Pericardium fibroblast (primary cell): ENCODE data around the gene PCNA. TPM values are rescaled to one million over a fixed set of nuclear protein-coding genes. Genes with fewer than 3 reads are reported as not detected.

Source experiments
- total RNA-seq: library from RNA; depleted of rRNA; stranded (reverse); fragments of >200 nt; gene quantifications from 2 replicates; pipeline ENCODE4 v1.2.3, GENCODE V29; 2015

Gene PCNA
- 43.3 and 59.5 TPM in 2 replicates for total RNA-seq

DNA sequence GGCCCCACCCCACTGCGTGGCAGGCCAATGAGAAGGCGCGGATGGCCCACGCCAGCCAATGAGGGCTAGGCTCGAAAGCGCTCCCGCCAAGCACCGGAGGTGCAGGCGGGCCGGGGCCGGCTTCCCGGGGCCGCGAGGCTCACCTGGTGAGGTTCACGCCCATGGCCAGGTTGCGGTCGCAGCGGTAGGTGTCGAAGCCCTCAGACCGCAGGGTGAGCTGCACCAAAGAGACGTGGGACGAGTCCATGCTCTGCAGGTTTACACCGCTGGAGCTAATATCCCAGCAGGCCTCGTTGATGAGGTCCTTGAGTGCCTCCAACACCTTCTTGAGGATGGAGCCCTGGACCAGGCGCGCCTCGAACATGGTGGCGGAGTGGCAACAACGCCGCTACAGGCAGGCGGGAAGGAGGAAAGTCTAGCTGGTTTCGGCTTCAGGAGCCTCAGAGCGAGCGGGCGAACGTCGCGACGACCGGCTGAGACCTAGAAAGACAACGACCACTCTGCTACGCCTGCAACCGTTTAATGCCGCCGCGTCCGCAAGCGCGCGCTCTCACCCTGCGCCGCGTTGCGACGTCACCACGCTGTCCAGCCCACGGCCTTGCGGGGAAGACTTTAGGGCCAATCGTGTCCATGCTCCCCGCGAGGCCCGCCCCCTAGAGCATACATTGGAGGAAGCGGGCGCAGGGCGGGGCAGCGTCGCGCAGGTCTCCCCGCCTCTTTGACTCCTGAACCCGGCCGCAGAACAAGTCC lies at the start of gene PCNA:
Gene PCNA, minus strand, starts transcription at position 524 of the 750 bp plus-strand sequence. Its CDS starts 160 bp downstream, at position 364.

DNA sequence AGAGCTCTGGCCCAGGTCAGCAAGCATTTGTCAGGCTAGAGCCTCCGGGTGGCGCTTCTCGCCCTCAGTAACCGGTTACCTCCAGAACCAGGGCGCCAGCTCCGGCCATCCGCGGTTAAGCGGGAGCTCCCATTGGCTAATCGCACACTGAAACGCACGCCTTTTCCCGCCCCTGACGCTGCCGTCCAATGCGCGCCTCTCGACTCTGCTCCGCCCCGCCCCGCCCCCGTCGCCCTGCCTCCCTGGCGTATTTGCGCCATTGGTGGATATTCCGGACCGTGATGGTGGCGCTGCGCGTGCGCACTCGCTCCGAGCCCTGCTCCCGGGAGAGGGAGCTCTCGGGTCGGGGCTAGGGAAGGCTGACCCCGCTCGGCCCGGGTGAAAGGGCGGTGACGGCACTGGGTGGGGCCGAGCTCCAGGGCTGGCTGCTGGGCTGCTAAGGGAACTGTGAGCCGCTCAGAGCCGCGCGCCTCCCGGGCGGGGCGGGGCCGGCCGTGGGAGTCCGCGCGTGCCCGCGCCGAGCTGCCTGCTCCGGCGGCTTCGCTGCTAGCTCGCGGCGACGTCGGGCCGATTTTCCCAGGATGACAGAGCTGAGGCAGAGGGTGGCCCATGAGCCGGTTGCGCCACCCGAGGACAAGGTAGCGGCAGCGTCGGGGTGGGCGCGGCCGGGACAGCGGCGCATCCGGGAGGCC lies 6.9 kb upstream of the PCNA start, which contains the start of gene CDS2:
Gene CDS2, plus strand, starts transcription at position 497 of the 692 bp plus-strand sequence. Its CDS starts 85 bp downstream, at position 582.

Other genes with a start within 250 kb of the PCNA start
- gene SLC23A2, start 118.4 kb downstream of the PCNA start, total RNA-seq: 9.1 and 10.2 TPM in 2 replicates
- gene TMEM230, start 6.9 kb downstream of the PCNA start, total RNA-seq: 87.7 and 135 TPM in 2 replicates
- 6.9 and 14.4 TPM in 2 replicates for gene CDS2, start 7.0 kb upstream of the PCNA start, total RNA-seq
- gene PROKR2, start 197.0 kb upstream of the PCNA start, total RNA-seq: not detected in 2 replicates